Fibroblast of villous mesenchyme (primary cell): ENCODE results near the gene PRKAR1B. TPM values are rescaled to one million over a fixed set of nuclear protein-coding genes. Genes with fewer than 3 reads are reported as not detected.
"Not testable (repeated sequence)": the region's sequence is repeated elsewhere in the genome, so short reads cannot be mapped to it uniquely, and the experiment has no call there.

Source experiments
- DNase-seq: peaks from one replicate; pipeline ENCODE4 v3.0.0-alpha.2; 2010; ENCODE audit warnings: low read depth
- H3K4me3 ChIP-seq: 2 replicates; pipeline ENCODE4 v1.5.1; 2011; ENCODE audit warnings: low read depth, mild to moderate bottlenecking, low read length
- total RNA-seq: library from RNA; depleted of rRNA; stranded (reverse); fragments of >200 nt; gene quantifications from 2 replicates; pipeline ENCODE4 v1.2.3, GENCODE V29; 2012
- TF ChIP-seq, protein P1 (sequence below): IDR thresholded peaks from 2 replicates; pipeline ENCODE4 v1.5.1; 2012; ENCODE audit warnings: low read depth, mild to moderate bottlenecking, low read length; ENCODE audit not compliant: insufficient read depth

Gene PRKAR1B
- total RNA-seq, 1 donor = 16.4 TPM

DNA sequence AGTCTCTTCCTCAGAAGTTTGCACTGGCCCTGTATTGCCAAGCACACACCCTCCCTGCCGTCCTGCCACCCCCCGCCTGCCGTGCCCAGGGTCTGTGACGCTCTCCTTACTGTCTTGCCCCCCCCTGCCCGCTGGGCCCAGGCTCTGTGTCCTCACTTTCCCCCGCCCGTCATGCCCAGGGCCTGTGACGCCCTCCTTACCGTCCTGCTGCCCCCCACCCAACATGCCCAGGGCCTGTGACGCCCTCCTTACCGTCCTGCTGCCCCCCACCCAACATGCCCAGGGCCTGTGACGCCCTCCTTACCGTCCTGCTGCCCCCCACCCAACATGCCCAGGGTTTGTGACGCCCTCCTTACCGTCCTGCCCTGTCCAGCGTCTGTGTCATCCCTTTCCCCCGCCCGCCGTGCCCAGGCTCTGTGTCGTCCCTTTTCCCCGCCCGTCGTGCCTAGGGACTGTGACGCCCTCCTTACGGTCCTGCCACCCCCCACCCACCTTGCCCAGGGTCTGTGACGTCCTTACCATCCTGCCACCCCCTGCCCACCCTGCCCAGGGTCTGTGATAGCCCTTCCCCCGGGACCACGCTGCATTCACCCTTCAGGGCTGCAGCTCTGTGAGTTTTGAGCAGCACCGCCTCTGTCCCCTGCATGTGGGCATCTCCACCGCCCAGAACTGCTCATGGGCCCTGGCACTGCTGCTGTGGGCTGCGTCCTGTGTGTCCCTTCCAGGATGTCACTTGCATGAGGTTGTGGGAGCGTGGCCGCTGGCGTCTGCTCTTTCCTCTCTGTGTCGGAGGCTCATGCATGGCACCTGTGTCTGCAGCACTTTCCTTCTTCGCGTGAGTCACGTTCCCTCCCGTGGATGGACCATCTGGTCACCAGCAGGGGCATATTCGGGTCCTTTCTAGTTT lies 19.3 kb upstream of the PRKAR1B start:
- DNase-seq = no peak
- TF ChIP-seq, protein P1, sequence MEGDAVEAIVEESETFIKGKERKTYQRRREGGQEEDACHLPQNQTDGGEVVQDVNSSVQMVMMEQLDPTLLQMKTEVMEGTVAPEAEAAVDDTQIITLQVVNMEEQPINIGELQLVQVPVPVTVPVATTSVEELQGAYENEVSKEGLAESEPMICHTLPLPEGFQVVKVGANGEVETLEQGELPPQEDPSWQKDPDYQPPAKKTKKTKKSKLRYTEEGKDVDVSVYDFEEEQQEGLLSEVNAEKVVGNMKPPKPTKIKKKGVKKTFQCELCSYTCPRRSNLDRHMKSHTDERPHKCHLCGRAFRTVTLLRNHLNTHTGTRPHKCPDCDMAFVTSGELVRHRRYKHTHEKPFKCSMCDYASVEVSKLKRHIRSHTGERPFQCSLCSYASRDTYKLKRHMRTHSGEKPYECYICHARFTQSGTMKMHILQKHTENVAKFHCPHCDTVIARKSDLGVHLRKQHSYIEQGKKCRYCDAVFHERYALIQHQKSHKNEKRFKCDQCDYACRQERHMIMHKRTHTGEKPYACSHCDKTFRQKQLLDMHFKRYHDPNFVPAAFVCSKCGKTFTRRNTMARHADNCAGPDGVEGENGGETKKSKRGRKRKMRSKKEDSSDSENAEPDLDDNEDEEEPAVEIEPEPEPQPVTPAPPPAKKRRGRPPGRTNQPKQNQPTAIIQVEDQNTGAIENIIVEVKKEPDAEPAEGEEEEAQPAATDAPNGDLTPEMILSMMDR = no peak
- no peak overlapping the region for H3K4me3 ChIP-seq

DNA sequence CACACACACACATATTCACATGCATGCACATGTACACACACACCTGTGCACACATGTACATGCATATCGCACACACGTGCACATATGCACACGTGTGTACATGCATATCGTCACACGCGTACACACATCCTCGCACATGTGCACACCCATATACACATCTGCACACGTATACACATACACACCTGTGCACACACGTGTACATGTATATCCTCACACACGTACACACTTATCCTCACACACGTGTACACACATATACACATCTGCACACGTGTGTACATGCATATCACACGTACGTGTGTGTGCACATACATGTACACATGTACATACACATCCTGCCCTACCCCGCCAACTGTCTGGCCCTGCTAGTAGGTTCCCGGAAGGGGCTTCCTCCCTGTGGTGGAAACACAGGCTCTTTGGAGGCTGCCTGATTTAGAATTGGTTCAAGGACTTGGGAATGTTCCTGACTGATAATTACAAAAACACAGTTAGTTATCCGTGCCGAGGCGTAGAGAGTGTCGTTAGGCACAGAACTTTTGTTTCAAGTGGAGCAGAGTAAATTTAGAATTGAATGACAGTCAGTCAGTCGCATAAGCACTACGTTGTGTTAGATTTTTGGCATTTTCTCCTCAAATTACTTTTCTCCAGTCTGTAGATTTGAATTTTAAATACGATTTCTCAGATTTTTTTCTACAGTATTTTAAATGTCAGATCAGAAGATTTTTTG lies 18.5 kb upstream of the PRKAR1B start:
- H3K4me3 ChIP-seq = no peak overlapping the region
- DNase-seq = no peak
- TF ChIP-seq, protein P1 = no peak

DNA sequence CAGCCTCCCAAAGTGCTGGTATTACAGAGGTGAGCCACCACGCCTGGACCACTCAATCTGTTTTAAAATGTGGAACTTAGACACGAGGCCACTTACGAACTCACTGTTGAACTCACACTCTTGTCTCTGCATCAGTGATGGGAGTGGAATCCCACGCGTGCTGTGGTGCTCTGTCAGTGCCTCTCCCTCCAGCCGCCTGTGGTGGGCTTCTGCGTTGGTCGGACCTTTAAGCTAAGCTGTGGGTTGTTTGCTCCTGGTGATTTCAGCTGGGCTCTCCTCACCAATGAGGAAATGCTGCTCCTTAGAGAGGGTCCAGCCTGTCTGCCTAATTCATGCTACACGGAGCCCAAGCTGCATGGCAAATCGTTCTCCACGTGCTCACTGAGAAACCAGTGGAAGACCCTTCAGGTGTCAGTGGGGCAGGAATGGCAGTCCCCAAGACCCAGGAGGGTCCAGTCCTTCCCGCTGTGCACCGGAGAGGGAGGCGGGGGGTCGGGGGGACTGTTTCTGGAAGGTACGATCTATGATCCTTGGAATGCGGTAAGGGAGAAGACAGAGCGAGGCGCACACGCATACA lies 17.9 kb upstream of the PRKAR1B start:
- TF ChIP-seq, protein P1 = no peak
- H3K4me3 ChIP-seq = no peak overlapping the region
- no peak for DNase-seq

DNA sequence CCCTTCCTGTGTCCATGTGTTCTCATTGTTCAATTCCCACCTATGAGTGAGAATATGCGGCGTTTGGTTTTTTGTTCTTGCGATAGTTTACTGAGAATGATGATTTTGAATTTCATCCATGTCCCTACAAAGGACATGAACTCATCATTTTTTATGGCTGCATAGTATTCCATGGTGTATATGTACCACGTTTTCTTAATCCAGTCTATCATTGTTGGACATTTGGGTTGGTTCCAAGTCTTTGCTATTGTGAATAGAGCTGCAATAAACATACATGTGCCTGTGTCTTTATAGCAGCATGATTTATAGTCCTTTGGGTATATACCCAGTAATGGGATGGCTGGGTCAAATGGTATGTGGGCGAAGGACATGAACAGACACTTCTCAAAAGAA lies 17.0 kb upstream of the PRKAR1B start:
- DNase-seq, H3K4me3 ChIP-seq: not testable (repeated sequence)

DNA sequence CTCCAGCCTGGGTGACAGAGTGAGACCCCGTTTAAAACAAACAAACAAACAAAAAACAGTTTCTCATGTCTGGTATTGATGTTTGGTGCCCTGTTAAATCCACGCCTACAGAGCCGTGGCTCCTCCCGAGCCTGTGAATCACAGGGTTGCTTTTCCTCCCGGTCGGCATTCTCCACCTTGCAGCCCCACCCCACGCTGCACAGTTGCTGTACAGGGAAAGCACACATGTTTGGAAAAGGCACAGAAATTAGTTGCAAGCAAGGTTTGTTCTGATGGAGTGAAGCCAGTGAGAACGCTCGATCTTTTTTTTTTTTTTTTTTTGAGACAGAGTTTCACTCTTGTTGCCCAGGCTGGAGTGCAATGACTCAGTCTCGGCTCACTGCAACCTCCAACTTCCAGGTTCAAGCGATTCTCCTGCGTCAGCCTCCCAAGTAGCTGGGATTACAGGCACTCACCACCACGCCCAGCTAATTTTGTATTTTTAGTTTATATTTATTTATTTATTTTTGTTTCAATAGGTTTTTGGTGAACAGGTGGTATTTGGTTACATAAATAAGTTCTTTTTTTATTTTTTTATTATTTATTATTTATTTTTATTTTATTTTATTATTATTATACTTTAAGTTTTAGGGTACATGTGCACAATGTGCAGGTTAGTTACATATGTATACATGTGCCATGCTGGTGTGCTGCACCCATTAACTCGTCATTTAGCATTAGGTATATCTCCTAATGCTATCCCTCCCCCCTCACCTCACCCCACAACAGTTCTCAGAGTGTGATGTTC lies 16.5 kb upstream of the PRKAR1B start:
- H3K4me3 ChIP-seq, DNase-seq: not testable (repeated sequence)

DNA sequence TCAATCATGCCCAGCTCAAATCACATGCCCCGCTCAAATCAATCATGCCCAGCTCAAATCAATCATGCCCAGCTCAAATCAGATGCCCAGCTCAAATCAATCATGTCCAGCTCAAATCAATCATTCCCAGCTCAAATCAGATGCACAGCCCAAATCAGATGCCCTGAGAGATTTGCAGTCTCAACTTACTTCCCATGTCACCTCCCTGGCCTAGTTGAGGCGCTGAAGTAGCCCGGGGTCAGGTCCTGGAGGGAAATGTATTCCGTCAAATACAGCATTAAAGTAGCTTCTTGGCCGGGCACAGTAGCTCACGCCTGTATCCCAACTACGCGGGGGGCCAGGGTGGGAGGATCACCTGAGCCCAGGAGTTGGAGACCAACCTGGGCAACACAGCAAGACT lies 15.7 kb upstream of the PRKAR1B start:
- TF ChIP-seq, protein P1 = no peak
- no peak for DNase-seq
- H3K4me3 ChIP-seq = no peak overlapping the region

DNA sequence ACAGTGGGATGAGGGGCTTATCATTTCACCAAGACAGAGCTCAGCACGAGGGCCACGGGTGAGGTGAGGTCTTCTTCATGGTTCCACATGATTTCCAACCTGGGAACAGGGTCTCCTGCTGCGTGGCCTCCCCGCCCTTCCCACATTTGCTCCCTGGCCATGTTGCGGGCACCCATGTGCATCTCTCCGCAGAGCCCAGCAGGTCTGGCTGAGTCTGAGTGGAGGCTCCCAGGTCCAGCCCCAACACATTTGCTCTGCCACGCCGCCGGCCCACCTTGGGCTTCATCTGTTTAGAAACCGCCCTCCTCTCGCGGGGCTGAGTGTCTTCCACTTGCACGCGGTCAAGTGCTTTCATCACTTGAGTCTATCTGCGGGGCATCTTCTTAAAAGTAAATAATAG lies 14.8 kb upstream of the PRKAR1B start:
- TF ChIP-seq, protein P1 = no peak
- no peak for DNase-seq
- no peak overlapping the region for H3K4me3 ChIP-seq
